Measurements from ENCODE around the gene PDRG1. TPM values are rescaled to one million over a fixed set of nuclear protein-coding genes. Genes with fewer than 3 reads are reported as not detected.
A peak's percentile ranks its signal among the peaks of the same experiment; 100 is the strongest.

Gene PDRG1
- total RNA-seq, 1 donor from 2014 or later, result 1.7 TPM

DNA sequence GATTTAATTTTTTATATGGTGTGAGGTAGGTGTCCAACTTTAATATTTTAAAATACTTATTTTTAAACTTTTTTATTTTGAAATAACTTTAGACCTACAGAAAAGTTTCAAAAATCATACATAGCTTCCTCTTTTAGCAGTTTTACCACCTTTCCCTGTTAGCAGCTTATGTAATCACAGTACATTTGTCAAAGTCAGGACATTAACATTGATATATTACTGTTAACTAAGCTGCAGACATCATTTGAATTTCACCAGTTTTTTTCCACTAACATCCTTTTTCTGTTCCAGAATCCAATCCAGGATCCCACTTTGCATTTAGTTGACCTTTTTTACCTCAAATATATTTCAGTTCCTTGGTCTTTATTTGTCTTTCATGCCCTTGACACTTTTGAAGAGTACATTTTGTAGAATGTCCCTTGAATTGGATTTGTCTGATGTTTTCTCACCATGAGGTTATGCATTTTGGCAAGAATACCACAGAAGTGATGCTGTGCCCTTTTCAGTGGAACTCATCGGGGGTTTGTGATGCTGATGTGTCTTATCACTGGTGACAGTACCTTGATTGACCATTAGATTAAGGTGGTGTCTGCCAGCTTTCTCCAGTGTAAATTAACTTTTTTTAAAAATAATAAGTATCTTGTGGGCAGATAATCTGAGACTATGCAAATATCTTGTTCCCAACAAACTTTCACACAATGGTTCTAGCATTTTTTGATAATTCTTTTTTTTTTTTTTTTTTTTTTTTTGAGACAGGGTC, 48.0 kb downstream of the PDRG1 start:
- no peaks in the 10 kb centered on the region for H3K36me3 ChIP-seq
- H3K4me1 ChIP-seq, result no peaks in the 10 kb centered on the region
- no peaks in the 10 kb centered on the region for H3K9me3 ChIP-seq
- H3K27me3 ChIP-seq, result no peaks in the 10 kb centered on the region
- no peak for TF ChIP-seq CTCF (IDR thresholded peaks at IDR 0.05)
- no peak overlapping the region for H3K4me3 ChIP-seq
- no peak overlapping the region for H3K27ac ChIP-seq
- DNase-seq (ENCODE audit: low spot score in 2 of 2), result no peak
- intact Hi-C loops (cut with DNase I), result no loop called here

DNA sequence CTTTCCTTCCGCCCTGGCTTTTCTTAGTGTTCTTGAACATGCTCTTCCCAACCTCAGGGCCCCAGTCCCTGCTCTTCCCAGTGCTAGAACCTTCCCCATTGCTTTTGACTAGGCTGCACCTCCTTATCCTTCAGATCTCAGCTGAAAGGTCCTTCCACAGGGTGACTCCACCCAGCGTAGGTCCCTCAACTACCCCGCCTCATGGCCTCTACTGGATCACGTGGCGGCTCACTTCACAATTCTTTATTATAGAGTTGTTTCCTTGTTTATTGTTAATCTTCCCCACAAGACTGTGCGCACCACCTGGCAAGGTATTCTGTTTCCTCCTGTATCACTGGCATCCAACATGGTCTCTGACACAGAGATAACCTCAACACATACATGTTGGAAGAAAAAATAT, 50.2 kb downstream of the PDRG1 start:
- intact Hi-C loops (cut with DNase I), result no loop called here

DNA sequence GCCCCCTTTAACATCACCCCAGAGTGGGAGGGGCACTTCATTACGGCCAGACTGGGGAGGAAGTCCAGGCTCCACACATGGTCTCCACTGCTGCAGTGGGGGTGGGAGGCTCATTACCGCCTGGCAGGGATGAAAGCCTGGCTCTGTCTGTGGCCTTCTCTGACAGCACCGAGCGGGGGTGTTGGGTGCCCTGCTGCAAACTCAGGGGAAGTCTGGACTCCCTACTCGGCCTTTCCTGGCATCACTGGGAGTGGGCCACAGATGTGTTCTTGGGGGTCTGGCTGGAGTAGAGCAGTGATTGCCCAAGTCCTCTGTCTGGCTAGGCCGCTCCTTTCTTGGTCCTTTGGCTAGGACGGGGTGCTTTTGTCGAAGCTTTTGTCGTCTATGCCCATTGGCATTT, 54.3 kb downstream of the PDRG1 start:
- TF ChIP-seq CTCF (IDR thresholded peaks at IDR 0.05), result no peak
- Histone ChIP-seq H3K36me3 (no peaks in the 10 kb centered on the region), H3K9me3 (no peaks in the 10 kb centered on the region), H3K4me3 (no peak overlapping the region), H3K27me3 (no peaks in the 10 kb centered on the region), H3K4me1 (no peaks in the 10 kb centered on the region), H3K27ac (no peak overlapping the region)
- intact Hi-C loops (cut with DNase I), result no loop called here
- no peak for DNase-seq (ENCODE audit: low spot score in 2 of 2)

More for the DNA sequence above, 50.2 kb downstream of the PDRG1 start:
- Histone ChIP-seq H3K27me3 (no peaks in the 10 kb centered on the region), H3K4me3 (no peak overlapping the region), H3K27ac (no peak overlapping the region), H3K4me1 (no peaks in the 10 kb centered on the region), H3K9me3 (no peaks in the 10 kb centered on the region), H3K36me3 (no peaks in the 10 kb centered on the region)
- TF ChIP-seq CTCF (IDR thresholded peaks at IDR 0.05), result no peak
- no peak for DNase-seq (ENCODE audit: low spot score in 2 of 2)

- H3K9me3 ChIP-seq, result no peaks in the 10 kb centered on the region
- no peak for DNase-seq (ENCODE audit: low spot score in 2 of 2)
- TF ChIP-seq CTCF (IDR thresholded peaks at IDR 0.05), result no peak
- no peaks in the 10 kb centered on the region for H3K27me3 ChIP-seq
- no peaks in the 10 kb centered on the region for H3K4me1 ChIP-seq
- H3K27ac ChIP-seq, result peak overlapping the region in 1 of 2 donors; percentile 65
- intact Hi-C loops (cut with DNase I), result no loop called here
- H3K4me3 ChIP-seq, result no peak overlapping the region
- H3K36me3 ChIP-seq, result no peaks in the 10 kb centered on the region
These were observed 55.8 kb downstream of the PDRG1 start for GRCh38 chr20:31896049-31896448.

DNA sequence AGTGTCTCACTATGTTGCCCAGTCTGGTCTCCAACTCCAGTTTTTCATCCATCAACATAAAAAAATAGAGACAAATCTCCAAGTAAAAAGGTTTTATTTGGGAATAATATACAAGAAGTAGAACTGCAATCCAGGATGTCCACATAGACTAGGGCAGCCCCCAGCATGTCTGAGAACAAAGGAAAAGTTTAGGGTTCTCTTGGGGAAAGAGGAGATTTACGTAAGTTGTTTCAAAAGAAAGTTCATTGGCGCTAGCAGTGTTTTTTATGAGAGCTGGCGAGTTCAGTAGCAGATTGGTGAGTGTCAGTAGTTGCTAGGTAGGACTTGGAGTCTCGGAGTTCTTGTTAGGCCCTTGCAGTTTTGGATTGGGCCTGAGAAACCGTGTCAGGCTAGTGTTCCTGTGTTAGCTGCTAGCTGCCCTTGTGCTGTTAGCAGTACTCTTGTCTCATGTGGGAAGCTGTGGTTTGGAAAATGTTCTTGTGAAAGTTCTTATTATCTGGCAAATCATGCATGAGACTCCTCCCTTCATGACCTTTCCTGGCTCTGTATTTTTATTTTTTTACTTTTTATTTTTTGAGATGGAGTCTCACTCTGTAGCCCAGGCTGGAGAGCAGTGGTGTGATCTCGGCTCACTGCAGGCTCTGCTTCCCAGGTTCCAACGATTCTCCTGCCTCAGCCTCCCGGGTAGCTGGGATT, 56.7 kb downstream of the PDRG1 start:
- Histone ChIP-seq H3K27ac (peak overlapping the region; percentile 36 to 65), H3K27me3 (no peaks in the 10 kb centered on the region), H3K9me3 (no peaks in the 10 kb centered on the region), H3K4me3 (no peak overlapping the region), H3K36me3 (no peaks in the 10 kb centered on the region), H3K4me1 (no peaks in the 10 kb centered on the region)
- DNase-seq (ENCODE audit: low spot score in 2 of 2), result peak; percentile 44 to 87
- TF ChIP-seq CTCF (IDR thresholded peaks at IDR 0.05), result no peak
- intact Hi-C loops (cut with DNase I), result no loop called here

Other genes with a start within 250 kb of the PDRG1 start
- gene BCL2L1, start 229.2 kb downstream of the PDRG1 start, total RNA-seq, result 200 TPM
- gene TPX2, start 212.8 kb downstream of the PDRG1 start, total RNA-seq, result not detected
- gene MYLK2, start 132.7 kb downstream of the PDRG1 start, total RNA-seq, result not detected
- 21.8 TPM for gene FOXS1, start 106.4 kb downstream of the PDRG1 start, total RNA-seq
- gene DUSP15, start 81.5 kb downstream of the PDRG1 start, total RNA-seq, result 13.0 TPM
- gene TTLL9, start 81.4 kb downstream of the PDRG1 start, total RNA-seq, result not detected
- gene XKR7, start 16.1 kb upstream of the PDRG1 start, total RNA-seq, result not detected
- 38.6 TPM for gene CCM2L, start 58.4 kb upstream of the PDRG1 start, total RNA-seq
- gene HCK, start 100.2 kb upstream of the PDRG1 start, total RNA-seq, result 16.8 TPM
- 29.2 TPM for gene TM9SF4, start 157.7 kb upstream of the PDRG1 start, total RNA-seq

Data from ascending aorta (tissue), 2 donors.